ENCODE results near the gene P2RY10.
"Not testable (repeated sequence)": the region's sequence is repeated elsewhere in the genome, so short reads cannot be mapped to it uniquely, and the experiment has no call there.

The P2RY10 gene, protein sequence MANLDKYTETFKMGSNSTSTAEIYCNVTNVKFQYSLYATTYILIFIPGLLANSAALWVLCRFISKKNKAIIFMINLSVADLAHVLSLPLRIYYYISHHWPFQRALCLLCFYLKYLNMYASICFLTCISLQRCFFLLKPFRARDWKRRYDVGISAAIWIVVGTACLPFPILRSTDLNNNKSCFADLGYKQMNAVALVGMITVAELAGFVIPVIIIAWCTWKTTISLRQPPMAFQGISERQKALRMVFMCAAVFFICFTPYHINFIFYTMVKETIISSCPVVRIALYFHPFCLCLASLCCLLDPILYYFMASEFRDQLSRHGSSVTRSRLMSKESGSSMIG

DNA sequence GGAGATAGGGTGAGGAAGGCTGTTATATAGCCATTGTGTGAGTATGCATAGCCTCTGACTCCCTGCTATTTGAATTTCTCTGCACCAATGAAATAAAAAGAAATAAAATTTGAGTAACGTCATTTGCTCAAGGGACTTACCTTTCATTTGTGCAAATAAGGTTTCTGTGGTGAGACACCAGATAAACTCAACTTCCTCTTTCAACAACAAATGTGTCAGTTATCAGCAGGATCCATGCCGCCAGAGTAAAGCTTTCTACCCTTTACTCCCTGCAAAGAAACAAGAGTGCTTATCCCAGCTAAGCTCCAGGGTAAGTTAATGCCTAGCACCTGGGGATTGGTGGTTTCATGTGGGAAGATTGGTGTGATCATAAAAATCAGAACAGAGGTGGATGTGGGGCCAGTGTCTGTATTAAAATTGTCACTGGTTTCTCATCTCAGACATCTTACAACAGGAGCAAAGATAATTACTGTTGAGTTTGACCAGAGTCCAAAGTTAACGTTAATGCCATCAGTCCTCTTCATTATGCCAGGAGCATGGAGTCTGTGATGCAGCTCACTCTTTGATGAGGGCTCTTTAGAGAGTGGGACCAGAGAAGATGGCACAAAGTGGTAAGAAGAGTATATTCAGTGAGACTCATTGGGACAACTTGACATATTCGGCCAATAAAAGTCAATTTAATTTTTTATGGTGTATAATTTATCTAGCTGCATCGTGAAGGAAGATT is at the start of gene P2RY10:
TSS of gene P2RY10 (plus strand) at position 206 of the 727 bp plus-strand sequence. CDS start 15,130 bp downstream, outside the sequence.
- peak; percentile 16 for DNase-seq (ENCODE audit: low read depth)

DNA sequence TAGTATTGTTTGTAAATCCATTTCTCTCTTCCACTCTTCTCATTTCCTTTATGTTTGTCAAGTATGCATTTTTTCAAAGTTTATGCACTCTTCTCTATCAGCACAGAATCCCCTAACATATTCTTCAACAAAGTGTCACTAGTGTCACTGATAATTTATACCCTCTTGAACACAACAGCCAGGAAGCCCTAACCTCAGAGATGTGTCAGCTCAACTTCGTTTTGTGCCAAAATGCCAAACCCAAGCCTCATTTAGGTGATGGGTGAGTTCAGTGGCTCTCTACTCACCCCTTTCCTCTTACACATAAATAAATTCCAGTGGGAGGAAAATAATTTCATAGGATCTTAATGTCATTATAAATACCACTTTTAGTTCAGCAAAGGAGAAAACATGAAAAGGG is 22.4 kb upstream of the P2RY10 start:
- DNase-seq (ENCODE audit: low read depth) = no peak

DNA sequence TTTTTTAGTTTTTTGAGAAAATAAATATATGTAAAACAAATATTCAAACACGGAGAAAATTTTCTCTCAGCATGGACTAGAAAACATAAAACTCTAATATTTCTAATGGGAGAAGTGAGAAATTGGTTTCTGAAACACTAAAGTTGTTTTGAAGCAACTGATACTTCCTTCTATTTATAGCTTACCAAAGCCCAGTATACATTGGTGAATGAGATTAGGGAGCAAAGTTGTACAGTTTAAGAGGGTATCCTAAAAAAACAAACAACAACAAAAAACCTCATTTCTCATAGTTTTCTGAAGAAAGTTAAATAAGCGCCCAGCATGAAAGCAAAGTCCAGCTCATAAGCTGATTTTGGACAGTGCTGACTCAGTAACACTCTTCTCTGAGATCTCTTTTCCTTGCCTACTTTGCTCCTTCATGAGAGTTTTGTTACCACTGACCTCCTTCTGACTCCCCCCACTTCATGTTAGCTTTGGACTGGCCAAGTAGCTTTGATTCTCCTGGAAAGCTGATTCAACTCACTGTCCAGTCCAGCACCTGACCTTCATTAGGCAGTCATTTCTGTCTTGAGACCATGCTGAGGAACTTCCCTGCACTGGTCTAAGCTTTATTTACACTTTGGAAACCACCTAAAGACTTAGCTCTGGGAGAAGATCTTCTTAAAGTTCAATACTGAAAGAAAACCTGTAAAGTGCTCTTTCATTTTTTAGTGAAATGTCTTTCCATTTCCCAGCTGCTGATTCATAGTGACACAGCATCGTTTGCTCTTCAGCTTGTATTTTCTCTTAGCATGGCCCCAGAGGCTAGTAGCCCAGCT is 21.8 kb upstream of the P2RY10 start:
- no peak for DNase-seq (ENCODE audit: low read depth)

DNA sequence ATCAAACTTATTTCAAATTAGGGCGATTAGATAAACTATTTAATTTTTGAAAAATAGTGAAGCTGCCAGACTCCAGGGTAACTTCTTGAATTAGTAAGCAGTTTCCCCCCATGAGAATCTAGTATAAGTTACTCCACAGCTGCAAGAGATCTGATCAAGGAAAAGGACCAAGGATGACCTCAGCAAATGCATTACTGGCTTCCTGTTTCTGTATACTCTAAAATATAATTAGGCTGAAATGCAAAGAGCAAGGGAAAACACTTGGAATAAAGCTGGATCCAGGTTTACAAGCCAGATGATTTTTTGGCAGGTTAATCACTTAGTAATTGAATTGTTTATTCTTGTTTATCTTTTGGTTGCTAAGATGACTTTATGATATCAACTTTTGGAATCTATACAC is 13.4 kb upstream of the P2RY10 start:
- DNase-seq (ENCODE audit: low read depth) = no peak

DNA sequence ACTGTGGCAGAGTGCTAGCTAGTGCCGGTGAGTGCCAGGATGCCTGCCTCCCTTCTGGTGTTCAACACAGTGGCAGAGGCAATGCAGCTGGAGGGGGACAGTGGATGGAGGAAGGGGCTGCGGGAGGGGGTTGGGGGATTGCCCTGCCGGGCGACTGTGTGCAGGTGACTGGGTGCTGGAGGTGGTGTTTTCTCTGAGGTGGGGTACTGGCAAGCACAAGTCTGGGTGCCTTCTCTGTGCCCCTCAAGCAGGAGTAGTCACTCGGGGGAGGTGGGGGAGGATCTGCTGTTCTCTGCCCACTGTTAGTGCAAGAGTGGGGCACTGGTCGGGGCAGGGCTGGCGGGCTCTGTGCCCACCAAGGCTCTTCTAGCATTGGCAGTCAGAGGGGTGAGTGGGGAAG is 10.3 kb upstream of the P2RY10 start:
- DNase-seq (ENCODE audit: low read depth) = no peak

DNA sequence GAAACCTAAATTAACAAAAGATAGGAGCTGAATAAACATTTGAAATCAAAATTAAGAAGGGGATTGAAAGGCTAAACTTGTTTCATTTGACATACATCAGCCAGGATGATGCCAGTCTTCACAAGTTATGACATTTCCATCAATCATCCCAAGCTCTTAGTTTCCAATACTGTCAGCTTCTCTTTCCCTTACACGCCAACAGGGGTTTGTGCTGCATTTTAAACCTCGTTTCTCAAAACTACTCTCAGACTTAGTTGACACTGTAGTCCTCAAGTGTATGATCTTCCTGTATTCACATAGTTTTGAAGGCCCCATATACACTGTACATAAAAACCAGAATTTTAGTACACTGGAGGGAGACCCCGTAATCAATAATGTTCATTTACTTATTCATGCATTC is 840 bp upstream of the P2RY10 start:
- DNase-seq (ENCODE audit: low read depth) = no peak

DNA sequence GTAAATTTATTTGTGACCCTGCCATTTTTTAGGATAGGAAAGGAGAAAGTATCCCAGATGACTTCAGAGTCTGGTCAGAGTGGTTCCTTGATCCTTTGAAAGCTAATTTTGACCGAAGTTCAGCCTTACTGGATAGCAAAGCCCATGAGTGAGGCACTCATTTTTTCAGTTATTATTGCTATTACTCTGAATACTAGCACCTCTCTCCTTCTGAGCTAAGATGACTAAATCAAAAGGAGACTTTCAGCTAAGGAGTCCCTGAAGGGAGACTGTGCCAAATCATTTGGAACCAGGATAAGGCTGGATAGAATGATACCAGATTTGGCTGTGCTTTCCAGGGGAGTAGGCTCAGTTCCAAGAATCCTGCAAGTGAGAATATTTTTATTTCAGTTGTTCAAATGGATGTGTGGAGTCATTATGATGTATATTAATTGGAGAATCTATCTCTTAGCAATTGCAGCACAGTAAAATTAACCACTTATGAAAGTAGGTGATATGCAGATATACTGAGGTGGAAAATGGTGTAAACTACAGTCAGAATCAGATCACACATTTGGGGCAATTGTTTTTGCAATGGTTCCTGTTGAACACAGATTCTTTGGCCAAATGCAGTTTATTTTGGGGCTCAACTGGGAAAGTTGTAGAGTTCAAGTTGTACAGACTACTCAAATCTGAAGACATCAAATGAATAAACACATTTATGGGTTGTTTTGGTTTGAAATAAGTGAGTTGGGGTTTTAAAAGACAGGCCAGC is 1.2 kb downstream of the P2RY10 start:
- no peak for DNase-seq (ENCODE audit: low read depth)

DNA sequence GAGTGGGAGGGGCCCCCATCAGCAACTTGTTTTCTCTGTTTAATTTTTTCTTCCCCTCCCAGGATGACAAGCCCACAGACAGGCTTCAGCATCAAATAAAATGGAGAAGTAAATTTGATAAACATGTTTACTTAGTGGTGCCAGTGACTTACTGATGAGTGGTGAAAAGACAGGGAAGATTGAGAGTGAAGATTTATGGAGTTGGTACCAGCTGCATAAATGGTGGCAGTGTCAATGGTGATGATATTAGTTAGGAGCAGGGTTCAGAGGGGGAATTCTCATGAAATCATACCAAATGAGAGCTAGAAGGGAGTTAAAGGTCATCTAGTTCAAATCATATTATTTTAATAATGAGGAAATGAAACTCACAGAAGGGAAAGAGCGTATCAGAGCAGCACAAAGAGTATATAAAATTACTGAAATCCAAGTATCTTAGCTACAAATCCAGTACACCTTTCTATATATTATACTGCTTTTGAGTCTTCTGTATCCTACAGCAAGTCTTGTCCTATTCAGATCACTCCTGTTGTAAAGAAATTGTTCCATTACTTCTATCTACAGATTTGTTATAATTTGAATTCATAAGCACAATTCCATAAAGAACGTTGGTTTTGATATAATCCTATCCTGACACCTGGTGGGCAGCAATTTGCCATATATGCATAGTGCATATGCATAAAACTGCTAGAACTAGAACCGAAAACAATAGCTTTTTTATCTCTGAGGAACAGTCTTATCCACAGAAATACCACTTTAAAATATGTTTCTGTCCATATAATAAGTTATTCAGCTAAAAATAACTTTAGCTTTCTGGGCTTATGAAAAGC is 5.0 kb downstream of the P2RY10 start:
- DNase-seq (ENCODE audit: low read depth) = no peak

DNA sequence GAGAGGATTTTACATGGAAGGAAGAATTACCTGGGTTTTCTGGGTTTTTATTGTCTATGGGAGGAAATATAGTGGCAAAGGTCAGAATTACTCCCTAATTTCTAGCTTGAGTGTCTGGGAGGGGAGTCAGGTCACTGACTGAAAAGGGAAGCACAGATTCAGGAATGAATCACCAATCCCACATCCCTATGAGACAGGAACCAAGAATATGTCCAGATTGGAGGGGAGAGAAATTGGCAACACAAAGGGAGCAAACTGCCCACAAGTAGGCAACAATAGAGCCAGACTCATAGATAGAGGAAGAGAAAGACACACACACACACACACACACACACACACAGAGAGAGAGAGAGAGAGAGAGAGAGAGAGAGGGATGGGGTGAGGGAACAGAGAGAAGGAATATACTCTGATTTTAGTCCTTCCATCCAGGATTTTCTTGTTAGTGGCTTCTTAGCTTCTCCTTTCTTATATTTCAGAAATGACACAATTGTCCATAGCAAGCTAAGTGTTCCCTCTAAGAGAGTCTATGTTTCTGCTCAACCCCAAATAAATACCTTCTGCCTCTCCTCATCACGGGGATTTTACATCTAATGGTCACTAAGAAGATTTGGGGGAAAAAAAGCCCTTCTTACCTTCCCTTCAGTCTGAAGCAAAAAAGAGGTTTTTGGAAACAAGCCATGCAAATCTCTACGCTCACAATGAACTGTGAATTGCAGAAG is 12.0 kb downstream of the P2RY10 start:
- no peak for DNase-seq (ENCODE audit: low read depth)

DNA sequence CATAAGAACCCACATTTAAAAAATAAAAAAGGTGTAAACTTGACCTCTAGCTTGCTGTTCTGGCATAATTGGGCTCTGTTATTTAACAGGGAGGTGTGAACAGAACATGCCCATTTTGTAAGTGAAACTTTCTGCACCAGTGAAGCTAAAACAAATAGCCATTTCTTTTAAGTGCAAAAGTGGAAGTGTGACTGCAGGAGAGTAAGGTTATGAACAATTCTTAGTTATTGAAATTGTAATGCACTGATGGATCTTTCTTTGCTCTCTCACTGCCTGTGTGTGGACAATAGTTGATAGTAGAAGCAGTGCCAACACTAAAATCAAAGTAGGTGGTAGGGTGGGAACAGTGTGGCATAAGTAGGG is 12.6 kb downstream of the P2RY10 start:
- no peak for DNase-seq (ENCODE audit: low read depth)

DNA sequence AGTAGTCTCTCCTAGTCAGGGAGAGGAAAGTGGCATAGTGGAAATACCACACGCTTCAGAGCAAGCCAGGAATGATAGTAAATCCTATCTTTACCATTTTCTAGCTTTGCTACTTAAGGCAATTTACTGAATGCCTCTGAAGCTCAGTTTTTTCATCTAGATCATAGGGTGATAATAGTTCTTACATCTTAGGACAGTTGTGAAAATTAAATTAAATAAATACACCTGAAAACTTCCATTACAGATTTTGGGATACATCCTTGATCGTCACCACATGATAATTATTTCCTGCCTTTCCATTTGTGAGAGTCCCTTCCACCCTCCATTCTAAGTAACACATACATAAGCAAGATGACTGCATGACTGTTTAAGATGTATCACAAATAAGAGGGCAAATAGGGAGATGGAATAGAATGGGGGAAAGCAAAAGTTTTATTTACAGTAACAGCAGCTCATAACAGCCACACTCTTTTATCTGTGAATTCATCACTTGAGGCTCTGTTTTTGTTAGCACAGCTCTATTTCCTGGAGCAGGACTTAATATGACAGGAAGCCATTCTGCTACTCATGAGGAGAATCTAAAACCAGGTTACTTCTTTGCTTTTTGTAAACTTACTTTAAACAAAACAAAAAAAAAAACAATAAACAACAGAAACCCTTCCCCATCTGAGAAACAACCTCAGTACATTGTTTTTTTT is 13.4 kb downstream of the P2RY10 start:
- DNase-seq (ENCODE audit: low read depth) = no peak

DNA sequence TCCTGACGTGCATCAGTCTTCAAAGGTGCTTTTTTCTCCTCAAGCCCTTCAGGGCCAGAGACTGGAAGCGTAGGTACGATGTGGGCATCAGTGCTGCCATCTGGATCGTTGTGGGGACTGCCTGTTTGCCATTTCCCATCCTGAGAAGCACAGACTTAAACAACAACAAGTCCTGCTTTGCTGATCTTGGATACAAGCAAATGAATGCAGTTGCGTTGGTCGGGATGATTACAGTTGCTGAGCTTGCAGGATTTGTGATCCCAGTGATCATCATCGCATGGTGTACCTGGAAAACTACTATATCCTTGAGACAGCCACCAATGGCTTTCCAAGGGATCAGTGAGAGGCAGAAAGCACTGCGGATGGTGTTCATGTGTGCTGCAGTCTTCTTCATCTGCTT is 15.7 kb downstream of the P2RY10 start:
- no peak for DNase-seq (ENCODE audit: low read depth)

DNA sequence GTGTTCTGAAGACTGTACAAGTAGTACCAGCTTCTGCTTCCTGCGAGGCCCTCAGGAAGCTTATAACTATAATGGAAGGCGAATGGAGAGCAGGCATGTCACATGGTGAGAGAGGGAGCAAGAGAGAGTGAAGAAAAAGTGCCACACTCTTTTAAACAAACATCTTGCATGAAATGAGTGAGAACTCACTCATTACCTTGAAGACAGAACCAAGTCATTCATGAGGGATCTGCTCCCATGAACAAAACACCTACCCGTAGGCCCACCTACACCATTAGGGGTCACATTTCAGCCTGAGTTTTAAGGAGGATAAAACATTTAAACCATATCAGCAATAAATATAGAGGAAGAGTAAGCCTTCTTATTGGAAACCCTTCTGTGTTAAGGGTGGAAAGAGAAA is 19.4 kb downstream of the P2RY10 start:
- no peak for DNase-seq (ENCODE audit: low read depth)

DNA sequence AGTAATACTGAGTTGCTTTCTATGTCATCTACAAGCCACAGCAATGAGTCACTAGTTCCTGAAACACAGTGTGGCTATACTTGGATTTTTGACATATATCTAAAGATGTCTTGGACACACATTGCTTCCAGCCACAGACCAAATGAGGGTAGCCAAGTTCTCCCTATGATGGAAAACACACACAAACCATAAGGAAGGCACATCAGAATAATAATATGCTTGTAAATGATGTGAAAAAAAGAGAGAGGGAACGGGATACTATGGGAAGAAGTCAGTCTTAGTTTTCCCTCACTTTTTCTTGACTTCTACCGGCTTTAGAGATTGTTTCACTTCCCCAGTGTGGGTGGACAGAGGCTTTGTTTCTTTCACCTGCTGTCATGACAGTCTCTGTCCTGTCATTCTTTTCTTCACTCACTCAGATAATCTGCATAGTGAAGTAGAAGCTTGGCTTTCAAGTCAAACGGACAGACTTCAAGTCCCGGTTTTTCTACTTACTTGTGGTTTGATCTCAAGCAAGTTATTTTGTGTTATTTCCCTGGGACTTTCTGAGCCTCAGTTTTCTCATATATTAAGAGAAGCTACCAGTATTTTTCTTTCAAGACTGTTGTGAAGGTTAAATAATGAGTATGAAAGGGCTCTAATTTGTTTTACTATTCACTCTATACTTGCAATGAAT is 34.7 kb downstream of the P2RY10 start:
- DNase-seq (ENCODE audit: low read depth) = no peak

DNA sequence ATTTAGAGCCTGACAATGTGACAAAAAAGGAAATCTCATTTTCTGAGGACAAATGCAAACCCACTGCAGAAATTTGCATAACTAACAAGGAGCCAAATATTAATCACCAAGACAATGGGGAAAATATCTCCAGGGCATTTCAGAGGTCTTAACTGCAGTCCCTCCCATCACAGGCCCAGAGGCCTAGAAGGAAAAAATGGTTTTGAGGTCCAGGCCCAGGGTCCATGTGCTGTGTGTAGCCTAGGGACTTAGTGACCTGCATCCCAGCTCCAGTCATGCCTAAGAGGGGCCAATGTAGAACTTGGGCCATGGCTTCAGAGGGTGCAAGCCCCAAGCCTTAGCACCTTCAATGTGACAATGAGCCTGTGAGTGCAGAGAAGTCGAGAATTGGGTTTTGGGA is 44.2 kb downstream of the P2RY10 start:
- DNase-seq (ENCODE audit: low read depth) = no peak

DNA sequence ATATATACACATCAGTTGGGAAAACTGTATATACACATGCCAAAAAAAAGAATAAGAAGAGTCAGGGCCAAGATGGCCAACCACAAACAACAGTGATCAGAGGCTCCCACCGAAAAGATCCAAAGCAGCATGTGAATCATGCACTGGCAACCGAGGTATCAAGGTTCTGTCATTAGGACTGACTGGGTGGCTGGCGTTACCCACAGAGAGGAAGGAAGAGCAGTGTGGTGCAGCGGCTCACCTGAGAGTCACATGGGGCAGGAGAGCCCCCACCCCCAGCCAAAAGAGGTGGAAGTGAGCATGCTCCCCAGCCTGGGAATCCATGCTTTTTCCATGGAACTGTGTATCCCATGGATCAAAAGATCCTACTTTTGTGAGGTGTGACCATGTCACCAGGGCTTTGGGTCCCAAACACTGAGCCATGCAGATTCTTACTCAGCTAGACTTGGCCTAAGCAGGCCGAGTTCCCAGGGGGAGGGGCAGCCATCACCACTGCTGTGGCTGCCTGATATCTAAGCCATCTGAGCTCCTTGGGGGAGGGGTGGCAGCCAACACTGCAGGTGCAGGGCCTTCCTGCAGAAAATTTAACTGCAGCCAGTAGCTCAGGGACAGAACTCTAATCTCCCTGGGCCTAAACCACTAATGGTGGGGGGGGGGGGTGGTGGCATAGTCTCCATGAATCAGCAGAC is 52.8 kb downstream of the P2RY10 start:
- DNase-seq (ENCODE audit: low read depth) = peak; percentile 15

DNA sequence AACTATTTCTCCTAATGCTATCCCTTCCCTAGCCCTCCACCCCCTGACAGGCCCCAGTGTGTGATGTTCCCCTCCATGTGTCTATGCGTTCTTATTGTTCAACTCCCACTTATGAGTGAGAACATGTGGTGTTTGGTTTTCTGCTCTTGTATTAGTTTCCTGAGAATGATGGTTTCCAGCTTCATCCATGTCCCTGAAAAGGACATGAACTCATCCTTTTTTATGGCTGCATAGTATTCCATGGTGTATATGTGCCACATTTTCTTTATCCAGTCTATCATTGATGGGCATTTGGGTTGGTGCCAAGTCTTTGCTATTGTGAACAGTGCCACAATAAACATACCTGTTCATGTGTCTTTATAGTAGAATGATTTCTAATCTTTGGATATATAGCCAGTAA is 62.3 kb downstream of the P2RY10 start:
- DNase-seq (ENCODE audit: low read depth) = not testable (repeated sequence)
